ENCODE results near the gene ZNF280A.
A peak's percentile ranks its signal among the peaks of the same experiment; 100 is the strongest.
"Not testable (repeated sequence)": the region's sequence is repeated elsewhere in the genome, so short reads cannot be mapped to it uniquely, and the experiment has no call there.

ZNF280A gene

GRCh38 chr22:22538226-22538989 is 18.3 kb upstream of the ZNF280A start:
- DNase-seq, result no peak

GRCh38 chr22:22536916-22537315 is 16.8 kb upstream of the ZNF280A start:
- DNase-seq, result no peak

DNA sequence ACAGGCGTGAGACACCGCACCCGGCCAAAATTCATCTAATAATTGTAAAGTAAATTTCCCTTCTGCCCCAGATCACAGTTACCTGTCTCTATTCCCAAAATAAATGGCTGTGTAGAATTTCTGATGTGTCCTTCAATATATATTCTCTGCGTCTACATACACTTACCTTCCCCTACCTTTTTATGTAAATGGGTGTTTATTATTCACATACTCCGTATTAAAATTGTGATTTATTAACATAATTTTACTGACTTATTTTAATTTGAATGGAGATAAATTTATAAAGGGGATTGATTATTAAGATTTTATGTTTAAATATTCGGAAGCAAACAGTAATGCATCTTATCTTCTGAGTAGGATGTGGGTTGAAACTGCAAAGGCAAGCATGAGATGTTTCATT is 16.4 kb upstream of the ZNF280A start:
- DNase-seq, result no peak

GRCh38 chr22:22535662-22536061 is 15.6 kb upstream of the ZNF280A start:
- no peak for DNase-seq

DNA sequence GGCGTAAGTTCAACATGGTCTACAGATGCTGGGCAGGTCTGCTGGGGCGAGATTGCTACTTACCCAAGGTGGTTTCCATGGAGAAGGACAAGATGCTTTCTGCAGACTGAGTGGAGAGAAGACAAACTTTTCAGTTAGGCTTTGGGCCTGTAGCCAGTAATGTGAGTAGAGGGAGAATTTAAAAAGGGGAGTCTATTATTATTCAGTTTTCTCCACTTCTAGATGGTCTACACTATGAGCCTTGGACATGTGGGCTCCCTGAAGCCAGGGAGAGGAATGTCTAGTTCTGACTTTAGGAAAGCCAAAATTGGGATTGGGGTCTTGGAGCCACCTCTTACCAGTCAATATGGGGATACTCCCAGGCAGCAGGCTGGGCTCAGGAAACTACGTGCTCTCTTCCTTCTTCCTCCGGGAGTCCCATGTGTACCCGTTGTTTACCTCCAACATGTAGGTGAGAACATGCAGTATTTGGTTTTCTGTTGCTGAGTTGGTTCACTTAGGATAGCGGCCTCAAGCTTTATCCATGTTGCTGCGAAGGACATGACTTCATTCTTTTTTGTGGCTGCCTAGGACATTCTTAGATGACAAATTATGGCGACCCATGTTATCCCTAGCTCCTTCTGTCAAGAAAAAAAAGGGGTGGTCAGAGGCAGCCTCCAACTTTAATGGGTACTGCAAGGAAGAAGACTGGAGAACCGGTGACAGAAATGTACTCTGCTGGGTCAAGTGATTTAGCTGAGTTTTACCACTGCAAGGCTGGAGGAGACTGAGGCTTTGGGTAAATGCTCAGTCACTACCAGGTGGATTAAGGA is 14.7 kb upstream of the ZNF280A start:
- DNase-seq, result no peak

- DNase-seq, result no peak
Measured at GRCh38 chr22:22533863-22534262, 13.8 kb upstream of the ZNF280A start.

DNA sequence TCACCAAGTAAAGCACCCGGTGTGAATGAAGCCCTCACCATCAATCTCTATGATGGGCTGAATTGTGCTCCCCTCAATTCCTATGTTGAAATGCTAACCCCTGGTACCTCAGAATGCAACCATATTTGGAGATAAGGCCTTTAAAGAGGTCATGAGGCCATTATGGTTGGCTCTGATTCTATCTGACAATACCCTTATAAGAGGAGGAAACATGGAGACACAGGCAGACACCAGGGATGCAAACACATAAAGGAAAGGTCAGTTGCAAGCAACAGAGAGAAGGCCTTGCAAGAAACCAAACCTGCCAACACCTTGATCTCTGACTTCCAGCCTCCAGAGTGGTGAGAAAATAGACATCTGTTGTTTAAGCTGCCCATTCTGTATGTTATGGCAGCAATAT is 13.3 kb upstream of the ZNF280A start:
- no peak for DNase-seq

- not testable (repeated sequence) for DNase-seq
Measured at GRCh38 chr22:22532547-22533071, 12.5 kb upstream of the ZNF280A start.

DNA sequence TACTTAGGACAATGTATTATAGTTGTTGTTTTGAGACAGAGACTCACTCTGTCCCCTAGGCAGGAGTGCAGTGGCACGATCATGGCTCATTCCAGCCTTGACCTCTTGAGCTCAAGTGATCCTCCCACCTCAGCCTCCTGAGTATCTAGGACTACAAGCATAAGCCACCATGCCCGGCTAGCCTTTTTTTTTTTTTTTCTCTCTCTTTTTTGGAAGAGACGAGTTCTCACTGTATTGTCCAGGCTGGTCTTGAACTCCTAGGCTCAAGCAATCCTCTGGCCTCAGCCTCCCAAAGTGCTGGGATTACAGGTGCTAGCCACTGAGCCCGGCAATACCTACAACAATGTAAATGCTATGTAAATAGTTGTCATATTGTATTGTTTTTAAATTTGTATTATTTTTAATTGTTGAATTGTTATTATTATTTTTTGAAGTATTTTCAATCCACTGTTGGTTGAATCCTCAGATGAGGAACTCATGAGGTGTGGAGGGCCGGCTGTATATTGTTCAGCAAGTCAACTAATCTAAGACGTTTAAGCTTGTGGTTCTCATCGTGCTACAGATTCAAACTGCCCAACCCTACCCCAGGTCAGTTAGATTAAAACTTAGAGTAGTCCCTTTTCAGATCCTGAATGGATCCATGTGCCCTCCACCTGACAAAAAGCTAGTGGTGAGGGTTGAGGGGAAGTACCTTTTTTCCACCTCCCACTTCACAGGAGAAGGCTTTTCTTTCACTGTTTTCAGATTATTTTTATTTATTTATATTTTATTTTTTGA is 11.9 kb upstream of the ZNF280A start:
- DNase-seq, result no peak

- no peak for DNase-seq
Measured at GRCh38 chr22:22528780-22529179, 8.7 kb upstream of the ZNF280A start.

- peak; percentile 13 for DNase-seq
Measured at GRCh38 chr22:22527312-22527711, 7.2 kb upstream of the ZNF280A start.

DNA sequence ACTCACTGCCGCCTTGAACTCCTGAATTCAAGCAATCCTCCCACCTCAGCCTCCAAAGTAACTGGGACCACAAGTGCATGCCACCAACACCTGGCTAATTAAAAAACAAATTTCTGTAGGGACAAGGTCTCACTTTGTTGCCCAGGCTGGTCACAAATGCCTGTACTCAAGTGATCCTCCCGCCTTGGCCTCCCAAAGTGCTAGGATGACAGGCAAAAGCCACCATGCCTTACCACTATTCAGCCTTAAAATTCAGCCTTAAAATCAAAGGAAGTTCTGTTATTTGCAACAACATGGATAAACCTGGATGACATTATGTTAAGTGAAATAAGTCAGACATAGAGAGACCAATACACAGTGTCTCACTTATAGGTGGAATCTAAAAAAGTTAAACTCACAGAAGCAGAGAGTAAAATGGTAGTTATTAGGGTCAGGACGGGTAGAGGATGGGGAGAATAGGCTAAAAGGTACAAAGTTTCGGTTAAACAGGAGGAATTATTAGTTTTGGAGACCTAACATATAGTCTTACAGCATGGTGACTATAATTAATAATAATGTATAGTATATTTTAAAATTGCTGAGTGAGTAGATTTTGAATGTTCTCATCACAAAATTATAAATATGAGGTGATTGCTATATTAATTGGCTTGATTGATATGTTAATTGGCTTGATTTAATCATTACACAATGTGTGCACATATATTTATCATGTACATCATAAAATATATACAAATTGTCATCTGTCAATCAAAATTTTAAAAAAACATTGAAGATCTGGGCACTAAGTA is 6.2 kb upstream of the ZNF280A start:
- DNase-seq, result no peak

DNA sequence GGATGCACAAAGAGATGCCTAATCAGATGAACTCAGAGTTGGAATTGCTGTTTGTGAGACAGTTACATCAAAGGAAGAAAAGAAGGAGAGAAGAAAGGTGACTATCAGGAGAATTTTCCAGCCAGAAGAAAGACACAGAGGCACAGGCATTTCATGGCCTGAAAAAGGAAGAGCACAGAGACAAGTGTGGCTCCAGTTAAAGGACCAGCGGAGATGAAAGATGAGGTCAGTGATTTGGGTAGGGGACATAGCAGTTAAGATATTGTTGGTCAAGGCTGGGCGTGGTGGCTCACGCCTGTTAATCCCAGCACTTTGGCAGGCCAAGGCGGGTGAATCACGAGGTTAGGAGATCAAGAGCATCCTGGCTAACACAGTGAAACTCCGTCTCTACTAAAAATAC is 3.4 kb upstream of the ZNF280A start:
- DNase-seq, result no peak

GRCh38 chr22:22521631-22522030 is 1.6 kb upstream of the ZNF280A start:
- DNase-seq, result no peak

DNA sequence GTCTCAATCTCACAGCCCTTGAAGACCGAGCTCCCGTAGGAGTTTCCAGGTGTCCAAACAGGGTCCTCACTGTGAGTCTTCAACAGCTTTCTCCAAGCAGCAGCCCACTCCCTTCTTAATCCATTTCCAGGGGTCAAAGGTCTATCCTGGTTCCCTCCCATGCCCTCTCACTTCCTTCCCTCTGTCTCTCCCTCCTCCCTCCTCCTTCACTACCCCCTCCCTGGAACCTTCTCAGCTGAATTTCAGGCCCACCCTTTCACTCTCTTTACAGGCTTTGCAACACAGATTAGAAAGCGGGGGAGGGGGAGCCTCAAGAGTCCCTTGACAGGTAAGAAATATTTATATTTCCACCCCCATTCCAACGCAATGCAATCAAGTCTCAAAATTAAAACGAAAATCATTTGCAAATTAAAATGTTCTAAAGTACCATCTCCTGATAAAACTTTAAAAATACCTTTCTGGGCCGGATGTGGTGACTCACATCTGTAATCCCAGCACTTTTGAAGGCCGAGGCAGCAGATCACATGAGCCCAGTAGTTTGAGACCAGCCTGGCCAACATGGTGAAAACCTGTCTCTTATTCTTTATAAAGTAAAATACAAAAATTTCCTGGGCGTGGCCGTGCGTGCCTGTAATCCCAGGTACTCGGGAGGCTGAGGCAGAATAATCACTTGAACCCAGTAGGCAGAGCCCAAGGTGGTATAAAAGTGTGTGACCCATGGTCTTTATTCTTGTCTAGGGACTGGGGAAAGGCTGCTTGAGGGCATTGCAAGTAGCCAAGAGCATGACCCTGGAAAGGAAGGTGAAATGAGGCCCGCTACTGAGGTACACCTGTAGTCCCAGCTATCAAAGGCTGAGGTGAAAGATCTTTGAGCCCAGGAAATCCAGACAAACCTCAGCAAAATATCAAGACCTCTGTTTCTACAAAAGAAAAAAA is 865 bp upstream of the ZNF280A start:
- DNase-seq, result no peak

- DNase-seq, result no peak
Measured at GRCh38 chr22:22519591-22519990, 479 bp downstream of the ZNF280A start.

- no peak for DNase-seq
Measured at GRCh38 chr22:22516992-22517391, 3.1 kb downstream of the ZNF280A start.

DNA sequence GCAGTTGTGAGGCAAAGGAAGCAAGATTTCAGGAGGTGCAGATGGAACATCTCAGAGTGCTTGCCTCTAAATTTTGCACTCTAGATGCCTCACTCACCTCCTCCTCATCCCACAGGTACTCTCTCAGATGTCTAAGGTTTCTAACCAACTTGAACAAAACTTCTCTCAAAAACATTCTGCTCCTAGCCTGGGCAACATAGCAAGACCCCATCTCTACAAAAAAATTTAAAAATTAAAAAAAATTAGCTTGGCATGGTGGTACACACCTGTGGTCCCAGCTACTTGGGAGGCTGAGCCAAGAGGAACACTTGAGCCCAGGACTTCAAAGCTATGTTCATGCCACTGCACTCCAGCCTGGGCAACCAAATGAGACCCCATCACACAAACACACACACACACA is 4.2 kb downstream of the ZNF280A start:
- DNase-seq, result no peak

- not testable (repeated sequence) for DNase-seq
Measured at GRCh38 chr22:22514431-22514830, 5.6 kb downstream of the ZNF280A start.

- DNase-seq, result no peak
Measured at GRCh38 chr22:22513619-22514018, 6.5 kb downstream of the ZNF280A start.

DNA sequence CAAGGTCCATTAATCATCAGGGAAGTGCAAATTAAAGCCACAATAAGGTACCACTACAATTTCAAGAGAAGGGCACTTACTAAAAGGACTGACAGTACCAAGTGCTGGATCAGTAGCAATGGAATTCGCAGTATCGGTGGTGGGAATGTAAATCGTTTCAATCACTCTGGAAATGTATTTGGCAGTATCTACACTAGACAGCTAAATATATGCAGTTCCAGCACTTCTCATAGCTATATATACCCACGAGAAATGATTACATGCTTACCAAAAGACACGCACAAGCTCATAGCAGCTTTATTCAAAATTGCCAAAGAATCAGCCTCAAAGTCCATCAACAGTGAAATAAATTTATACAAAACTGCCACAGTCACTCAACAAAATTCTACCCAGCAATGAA is 7.1 kb downstream of the ZNF280A start:
- DNase-seq, result no peak
